Ishikawa (cell line): Measurements from ENCODE around the gene TBC1D21.

Experiments
- CEBPB ChIP-seq: IDR thresholded peaks from 2 replicates; pipeline ENCODE4 v1.6.1; 2012
- CREB1 ChIP-seq: IDR thresholded peaks from 2 replicates; pipeline ENCODE4 v1.6.1; 2012; ENCODE audit warnings: low read depth
- EGR1 ChIP-seq: IDR thresholded peaks from 2 replicates; pipeline ENCODE4 v1.6.1; 2012
- EP300 ChIP-seq: IDR thresholded peaks from 2 replicates; pipeline ENCODE4 v1.6.1; 2012; ENCODE audit warnings: borderline replicate concordance
- FOXM1 ChIP-seq: IDR thresholded peaks from 2 replicates; pipeline ENCODE4 v1.6.1; 2012; ENCODE audit warnings: low read depth, borderline replicate concordance
- MAX ChIP-seq: IDR thresholded peaks from 2 replicates; pipeline ENCODE4 v1.6.1; 2012
- NFIC ChIP-seq: IDR thresholded peaks from 2 replicates; pipeline ENCODE4 v1.6.1; 2012
- RAD21 ChIP-seq: IDR thresholded peaks from 2 replicates; pipeline ENCODE4 v1.6.1; 2012; ENCODE audit warnings: low read depth
- TAF1 ChIP-seq: IDR thresholded peaks from 2 replicates; pipeline ENCODE4 v1.6.1; 2012; ENCODE audit warnings: low read depth, mild to moderate bottlenecking
- TCF12 ChIP-seq: IDR thresholded peaks from 2 replicates; pipeline ENCODE4 v1.6.1; 2012; ENCODE audit warnings: low read depth
- TEAD4 ChIP-seq: IDR thresholded peaks from 2 replicates; pipeline ENCODE4 v1.6.1; 2012
- YY1 ChIP-seq: IDR thresholded peaks from 2 replicates; pipeline ENCODE4 v1.6.1; 2012; ENCODE audit warnings: low read depth
- ZBTB7A ChIP-seq: IDR thresholded peaks from 2 replicates; pipeline ENCODE4 v1.6.1; 2012; ENCODE audit warnings: low read depth
- TF ChIP-seq, protein P1 (sequence below): IDR thresholded peaks from 2 replicates; pipeline ENCODE4 v1.6.1; 2012; ENCODE audit warnings: low read depth, mild to moderate bottlenecking
- TF ChIP-seq, protein P2 (sequence below): IDR thresholded peaks from 2 replicates; pipeline ENCODE4 v1.6.1; 2012

TBC1D21 gene

DNA sequence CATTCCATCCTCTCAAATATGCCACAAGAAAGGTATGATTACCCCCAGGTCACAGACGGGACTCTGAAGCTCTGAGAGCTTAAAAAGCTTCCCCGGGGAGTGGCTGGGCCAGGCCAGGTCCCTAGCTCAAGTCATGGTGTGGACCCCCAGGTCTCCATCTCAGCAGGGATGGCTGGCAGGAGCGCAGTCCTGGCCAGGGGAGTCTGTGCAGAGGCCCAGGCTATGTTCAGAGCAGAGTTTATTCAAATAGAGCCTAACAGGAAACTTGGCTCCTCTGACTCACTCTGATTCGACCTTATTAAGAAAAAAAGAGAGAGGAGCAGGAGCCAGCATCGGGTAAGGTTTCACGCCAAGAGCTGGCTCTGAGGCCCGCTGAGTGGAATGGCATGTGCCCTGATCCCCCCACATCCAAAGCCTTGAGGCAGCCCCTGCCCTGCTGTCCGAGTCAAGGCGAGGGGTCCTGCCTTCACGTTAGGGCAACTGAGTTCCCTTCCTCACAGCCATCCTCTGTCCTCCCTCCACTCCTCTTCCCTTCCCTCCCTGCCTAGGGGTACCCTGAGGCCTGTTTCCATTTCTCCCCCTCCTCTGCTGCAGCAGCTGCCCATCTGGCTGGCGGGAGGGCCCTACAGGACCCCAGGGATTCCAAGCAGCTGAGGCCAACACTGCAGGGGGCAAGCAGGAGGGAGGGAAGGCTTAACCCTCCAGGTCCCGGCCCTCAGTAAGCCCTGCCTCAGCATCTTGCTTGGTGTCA, 51.0 kb downstream of the TBC1D21 start:
- TF ChIP-seq TEAD4 (peak; percentile 37; the same call in 1 of the 2 replicates), MAX (peak; percentile 64), YY1 (no peak), CEBPB (no peak), TAF1 (no peak), TCF12 (peak; percentile 84), EGR1 (no peak), NFIC (peak; percentile 74), EP300 (peak; percentile 51), CREB1 (no peak), FOXM1 (no peak; the same call in 1 of the 2 replicates)
- TF ChIP-seq, protein P1, sequence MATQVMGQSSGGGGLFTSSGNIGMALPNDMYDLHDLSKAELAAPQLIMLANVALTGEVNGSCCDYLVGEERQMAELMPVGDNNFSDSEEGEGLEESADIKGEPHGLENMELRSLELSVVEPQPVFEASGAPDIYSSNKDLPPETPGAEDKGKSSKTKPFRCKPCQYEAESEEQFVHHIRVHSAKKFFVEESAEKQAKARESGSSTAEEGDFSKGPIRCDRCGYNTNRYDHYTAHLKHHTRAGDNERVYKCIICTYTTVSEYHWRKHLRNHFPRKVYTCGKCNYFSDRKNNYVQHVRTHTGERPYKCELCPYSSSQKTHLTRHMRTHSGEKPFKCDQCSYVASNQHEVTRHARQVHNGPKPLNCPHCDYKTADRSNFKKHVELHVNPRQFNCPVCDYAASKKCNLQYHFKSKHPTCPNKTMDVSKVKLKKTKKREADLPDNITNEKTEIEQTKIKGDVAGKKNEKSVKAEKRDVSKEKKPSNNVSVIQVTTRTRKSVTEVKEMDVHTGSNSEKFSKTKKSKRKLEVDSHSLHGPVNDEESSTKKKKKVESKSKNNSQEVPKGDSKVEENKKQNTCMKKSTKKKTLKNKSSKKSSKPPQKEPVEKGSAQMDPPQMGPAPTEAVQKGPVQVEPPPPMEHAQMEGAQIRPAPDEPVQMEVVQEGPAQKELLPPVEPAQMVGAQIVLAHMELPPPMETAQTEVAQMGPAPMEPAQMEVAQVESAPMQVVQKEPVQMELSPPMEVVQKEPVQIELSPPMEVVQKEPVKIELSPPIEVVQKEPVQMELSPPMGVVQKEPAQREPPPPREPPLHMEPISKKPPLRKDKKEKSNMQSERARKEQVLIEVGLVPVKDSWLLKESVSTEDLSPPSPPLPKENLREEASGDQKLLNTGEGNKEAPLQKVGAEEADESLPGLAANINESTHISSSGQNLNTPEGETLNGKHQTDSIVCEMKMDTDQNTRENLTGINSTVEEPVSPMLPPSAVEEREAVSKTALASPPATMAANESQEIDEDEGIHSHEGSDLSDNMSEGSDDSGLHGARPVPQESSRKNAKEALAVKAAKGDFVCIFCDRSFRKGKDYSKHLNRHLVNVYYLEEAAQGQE = no peak
- TF ChIP-seq, protein P2, sequence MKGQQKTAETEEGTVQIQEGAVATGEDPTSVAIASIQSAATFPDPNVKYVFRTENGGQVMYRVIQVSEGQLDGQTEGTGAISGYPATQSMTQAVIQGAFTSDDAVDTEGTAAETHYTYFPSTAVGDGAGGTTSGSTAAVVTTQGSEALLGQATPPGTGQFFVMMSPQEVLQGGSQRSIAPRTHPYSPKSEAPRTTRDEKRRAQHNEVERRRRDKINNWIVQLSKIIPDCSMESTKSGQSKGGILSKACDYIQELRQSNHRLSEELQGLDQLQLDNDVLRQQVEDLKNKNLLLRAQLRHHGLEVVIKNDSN = no peak

DNA sequence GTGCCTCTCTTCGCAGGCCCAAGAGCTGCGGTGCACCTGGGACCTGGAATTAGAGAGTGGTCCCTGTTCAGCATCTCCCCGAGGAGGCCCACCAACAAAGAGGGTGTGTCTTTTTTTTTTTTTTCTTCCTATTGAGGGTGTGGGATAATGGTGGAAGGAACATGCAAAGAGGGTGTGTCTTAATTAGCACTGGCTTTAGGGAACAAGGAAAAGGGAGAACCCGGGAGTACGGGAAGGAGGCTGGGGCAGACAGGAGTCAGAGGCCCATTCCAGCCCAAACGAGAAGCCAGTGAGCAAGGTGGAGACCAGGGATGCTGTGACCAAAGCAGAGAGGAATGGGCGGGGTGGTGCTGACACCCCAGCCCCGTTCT, 52.5 kb downstream of the TBC1D21 start:
- TF ChIP-seq CEBPB = no peak
- no peak for TF ChIP-seq MAX
- TF ChIP-seq YY1 = no peak
- TF ChIP-seq TCF12 = no peak
- no peak for TF ChIP-seq EP300

- TF ChIP-seq EGR1 (no peak), EP300 (peak; percentile 57; the same call in 1 of the 2 replicates), RAD21 (no peak; the same call in 1 of the 2 replicates), TEAD4 (peak; percentile 90), NFIC (peak; percentile 74), FOXM1 (peak; percentile 39; the same call in 1 of the 2 replicates), CREB1 (no peak), TAF1 (peak; percentile 56; the same call in 1 of the 2 replicates), TCF12 (peak; percentile 82; the same call in 1 of the 2 replicates), CEBPB (no peak), YY1 (no peak), ZBTB7A (no peak), MAX (peak; percentile 88)
- TF ChIP-seq, protein P2 = peak; percentile 27; the same call in 1 of the 2 replicates
- TF ChIP-seq, protein P1 = no peak
Observed at GRCh38 chr15:73926219-73927002, 53.0 kb downstream of the TBC1D21 start, which contains the start of gene LOXL1. Gene LOXL1, plus strand, starts transcription at chr15:73926462. Its CDS starts 322 bp downstream, at chr15:73926784.

DNA sequence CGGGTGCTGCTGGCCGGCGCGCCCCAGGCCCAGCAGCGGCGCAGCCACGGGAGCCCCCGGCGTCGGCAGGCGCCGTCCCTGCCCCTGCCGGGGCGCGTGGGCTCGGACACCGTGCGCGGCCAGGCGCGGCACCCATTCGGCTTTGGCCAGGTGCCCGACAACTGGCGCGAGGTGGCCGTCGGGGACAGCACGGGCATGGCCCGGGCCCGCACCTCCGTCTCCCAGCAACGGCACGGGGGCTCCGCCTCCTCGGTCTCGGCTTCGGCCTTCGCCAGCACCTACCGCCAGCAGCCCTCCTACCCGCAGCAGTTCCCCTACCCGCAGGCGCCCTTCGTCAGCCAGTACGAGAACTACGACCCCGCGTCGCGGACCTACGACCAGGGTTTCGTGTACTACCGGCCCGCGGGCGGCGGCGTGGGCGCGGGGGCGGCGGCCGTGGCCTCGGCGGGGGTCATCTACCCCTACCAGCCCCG, 53.7 kb downstream of the TBC1D21 start:
- peak; percentile 82 for TF ChIP-seq NFIC
- TF ChIP-seq ZBTB7A = no peak
- 0 out of 2 replicates have a peak, but pooled peaks have one; percentile 14 for TF ChIP-seq TCF12
- peak; percentile 9; the same call in 1 of the 2 replicates for TF ChIP-seq TEAD4
- TF ChIP-seq CEBPB = no peak
- peak; percentile 17 for TF ChIP-seq EP300
- no peak for TF ChIP-seq EGR1
- TF ChIP-seq, protein P1 = no peak
- TF ChIP-seq CREB1 = no peak
- TF ChIP-seq MAX = peak; percentile 46; the same call in 1 of the 2 replicates
